ENCODE measurements around the gene ATP6V0A1.
"Not testable (repeated sequence)": the region's sequence is repeated elsewhere in the genome, so short reads cannot be mapped to it uniquely, and the experiment has no call there.

The ATP6V0A1 gene

DNA sequence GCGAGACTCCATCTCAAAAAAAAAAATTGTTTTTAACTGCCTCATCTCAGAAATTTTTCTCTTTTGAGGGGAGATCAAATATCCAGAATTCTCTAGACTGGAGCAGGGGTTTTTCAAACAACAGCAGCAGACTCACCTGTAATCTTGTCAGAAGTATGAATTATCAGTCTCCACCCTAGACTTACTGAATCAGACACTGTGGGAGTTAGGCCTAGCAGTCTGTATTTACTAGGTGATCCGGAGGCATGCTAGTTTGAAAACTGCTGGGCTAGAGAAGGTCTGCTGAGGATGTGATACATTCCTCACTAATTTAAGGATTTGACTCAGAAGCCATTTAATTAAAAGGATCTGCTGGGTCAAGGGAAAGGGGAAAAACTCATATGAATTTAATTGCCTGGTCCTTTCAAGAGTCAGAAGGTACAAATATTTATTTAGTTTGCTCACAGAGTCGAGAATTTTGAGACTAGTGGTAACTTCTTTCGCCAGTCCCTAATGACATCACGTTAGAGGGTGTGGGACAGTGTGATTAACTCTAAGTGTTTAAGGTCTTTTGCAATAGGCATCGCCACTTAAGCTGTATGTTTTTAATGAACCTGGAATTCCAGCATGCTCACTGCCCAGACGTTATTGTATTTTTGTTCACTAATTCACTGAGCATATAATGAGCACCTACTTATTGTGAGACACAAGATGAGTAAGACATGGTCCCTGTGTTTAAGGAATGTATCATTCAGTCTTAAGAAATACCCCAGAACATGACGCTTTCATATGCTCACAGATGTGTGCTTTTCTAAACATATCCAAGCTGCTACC, 14.2 kb downstream of the ATP6V0A1 start:
- no peak overlapping the region for H3K4me3 ChIP-seq (ENCODE audit: low read depth, low read length)
- no peak for DNase-seq (ENCODE audit: low read depth)
- TF ChIP-seq, protein P1, sequence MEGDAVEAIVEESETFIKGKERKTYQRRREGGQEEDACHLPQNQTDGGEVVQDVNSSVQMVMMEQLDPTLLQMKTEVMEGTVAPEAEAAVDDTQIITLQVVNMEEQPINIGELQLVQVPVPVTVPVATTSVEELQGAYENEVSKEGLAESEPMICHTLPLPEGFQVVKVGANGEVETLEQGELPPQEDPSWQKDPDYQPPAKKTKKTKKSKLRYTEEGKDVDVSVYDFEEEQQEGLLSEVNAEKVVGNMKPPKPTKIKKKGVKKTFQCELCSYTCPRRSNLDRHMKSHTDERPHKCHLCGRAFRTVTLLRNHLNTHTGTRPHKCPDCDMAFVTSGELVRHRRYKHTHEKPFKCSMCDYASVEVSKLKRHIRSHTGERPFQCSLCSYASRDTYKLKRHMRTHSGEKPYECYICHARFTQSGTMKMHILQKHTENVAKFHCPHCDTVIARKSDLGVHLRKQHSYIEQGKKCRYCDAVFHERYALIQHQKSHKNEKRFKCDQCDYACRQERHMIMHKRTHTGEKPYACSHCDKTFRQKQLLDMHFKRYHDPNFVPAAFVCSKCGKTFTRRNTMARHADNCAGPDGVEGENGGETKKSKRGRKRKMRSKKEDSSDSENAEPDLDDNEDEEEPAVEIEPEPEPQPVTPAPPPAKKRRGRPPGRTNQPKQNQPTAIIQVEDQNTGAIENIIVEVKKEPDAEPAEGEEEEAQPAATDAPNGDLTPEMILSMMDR (IDR thresholded peaks at IDR 0.05; ENCODE audit: insufficient read depth, low read depth, low read length, missing control alignments): no peak

DNA sequence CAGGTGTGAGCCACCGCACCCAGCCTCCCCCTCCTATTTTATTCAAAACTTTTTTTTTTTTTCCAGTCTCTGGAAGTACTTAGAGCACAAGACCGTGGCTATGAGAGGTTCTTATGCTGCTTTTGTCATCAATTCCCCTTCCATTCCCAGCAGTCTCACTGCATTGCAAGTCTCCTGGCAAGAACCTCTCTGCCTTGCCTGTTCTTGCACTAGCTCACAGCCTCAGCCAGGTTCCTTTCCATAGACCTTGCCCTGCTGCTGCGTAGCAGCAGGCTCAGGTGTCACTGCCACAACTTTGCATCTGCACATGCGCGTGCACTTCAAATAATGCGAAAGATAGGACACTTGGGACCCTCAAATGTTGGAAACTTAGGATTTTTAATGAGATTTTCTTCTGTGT, 15.6 kb downstream of the ATP6V0A1 start:
- DNase-seq (ENCODE audit: low read depth): no peak
- H3K4me3 ChIP-seq (ENCODE audit: low read depth, low read length): no peak overlapping the region
- TF ChIP-seq, protein P1 (IDR thresholded peaks at IDR 0.05; ENCODE audit: insufficient read depth, low read depth, low read length, missing control alignments): no peak

DNA sequence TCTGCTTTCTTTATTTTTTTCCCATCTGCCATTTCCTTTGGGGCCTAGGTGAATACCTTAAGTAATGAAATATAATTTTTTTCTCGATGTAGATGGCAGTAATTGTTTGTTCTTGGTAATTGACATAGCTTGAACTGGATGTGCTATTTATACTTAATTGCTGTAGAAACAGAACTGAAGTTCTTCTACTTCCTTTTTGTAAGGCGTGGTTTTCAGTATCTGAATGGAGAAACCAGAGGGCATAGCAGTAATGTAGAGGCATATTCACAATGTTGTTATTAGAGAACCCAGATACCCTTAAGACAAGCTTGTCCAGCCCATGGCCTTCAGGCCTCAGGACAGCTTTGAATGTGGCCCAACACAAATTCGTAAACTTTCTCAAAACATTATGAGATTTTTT, 16.4 kb downstream of the ATP6V0A1 start:
- TF ChIP-seq, protein P1 (IDR thresholded peaks at IDR 0.05; ENCODE audit: insufficient read depth, low read depth, low read length, missing control alignments): no peak
- peak; percentile 7 for DNase-seq (ENCODE audit: low read depth)
- no peak overlapping the region for H3K4me3 ChIP-seq (ENCODE audit: low read depth, low read length)

DNA sequence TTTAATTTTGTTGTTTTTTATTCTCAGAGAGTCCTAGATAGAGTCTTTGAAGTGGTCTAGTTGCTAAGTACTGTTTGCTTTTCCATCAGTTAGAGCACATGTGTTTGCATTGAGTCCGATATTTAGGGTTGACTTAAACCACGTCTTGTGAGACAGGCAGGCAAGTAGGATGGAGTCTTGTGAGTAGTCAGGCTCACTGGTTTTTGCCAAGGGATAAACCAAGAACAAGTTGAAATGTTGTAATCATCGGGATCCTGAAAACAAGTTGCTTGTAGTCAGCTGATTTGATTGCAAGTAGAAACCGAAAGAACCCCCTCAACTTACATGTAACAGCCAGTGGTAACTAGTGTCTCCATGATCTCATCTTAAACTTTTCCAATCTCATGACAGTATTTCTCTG, 17.2 kb downstream of the ATP6V0A1 start:
- no peak for DNase-seq (ENCODE audit: low read depth)
- H3K4me3 ChIP-seq (ENCODE audit: low read depth, low read length): no peak overlapping the region
- TF ChIP-seq, protein P1 (IDR thresholded peaks at IDR 0.05; ENCODE audit: insufficient read depth, low read depth, low read length, missing control alignments): no peak

DNA sequence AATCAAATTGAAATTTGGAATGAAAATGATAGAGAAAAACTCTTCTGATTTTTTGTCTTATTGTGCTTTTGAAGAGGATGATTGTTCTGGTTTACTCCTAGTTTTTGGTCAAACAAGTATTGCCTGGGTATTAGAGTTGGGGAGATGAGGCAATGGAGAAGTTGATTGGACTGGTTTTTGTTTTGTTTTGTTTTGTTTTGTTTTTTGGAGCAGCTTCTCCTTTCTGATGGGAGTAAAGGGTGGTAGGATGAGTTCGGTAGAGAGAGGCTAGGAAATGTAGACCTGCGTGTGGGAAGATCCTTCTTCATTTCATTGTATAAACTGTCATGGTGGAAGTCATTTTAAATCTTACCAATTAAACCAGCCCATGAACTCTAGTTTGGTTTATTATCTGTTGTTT, 17.7 kb downstream of the ATP6V0A1 start:
- no peak for DNase-seq (ENCODE audit: low read depth)
- TF ChIP-seq, protein P1 (IDR thresholded peaks at IDR 0.05; ENCODE audit: insufficient read depth, low read depth, low read length, missing control alignments): no peak
- no peak overlapping the region for H3K4me3 ChIP-seq (ENCODE audit: low read depth, low read length)

DNA sequence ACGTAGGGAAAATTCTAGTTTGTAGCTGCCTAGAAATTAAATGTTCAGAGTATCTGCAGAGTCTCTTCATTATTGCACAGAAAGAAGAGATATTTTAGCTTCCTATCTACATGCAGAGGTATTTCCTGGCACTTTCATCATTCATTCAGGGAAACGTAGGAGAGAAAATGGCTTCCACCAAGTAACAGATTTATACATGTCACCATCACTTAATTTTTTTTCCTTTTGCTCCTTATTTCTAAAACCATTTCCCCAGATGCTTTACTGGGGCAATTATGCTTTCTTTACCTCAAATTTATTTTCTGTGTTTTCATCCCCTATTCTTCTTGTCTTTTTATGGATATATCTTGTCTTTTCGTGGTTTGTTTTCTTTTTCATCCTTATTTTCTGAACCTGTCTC, 18.5 kb downstream of the ATP6V0A1 start:
- H3K4me3 ChIP-seq (ENCODE audit: low read depth, low read length): no peak overlapping the region
- TF ChIP-seq, protein P1 (IDR thresholded peaks at IDR 0.05; ENCODE audit: insufficient read depth, low read depth, low read length, missing control alignments): no peak
- DNase-seq (ENCODE audit: low read depth): no peak

DNA sequence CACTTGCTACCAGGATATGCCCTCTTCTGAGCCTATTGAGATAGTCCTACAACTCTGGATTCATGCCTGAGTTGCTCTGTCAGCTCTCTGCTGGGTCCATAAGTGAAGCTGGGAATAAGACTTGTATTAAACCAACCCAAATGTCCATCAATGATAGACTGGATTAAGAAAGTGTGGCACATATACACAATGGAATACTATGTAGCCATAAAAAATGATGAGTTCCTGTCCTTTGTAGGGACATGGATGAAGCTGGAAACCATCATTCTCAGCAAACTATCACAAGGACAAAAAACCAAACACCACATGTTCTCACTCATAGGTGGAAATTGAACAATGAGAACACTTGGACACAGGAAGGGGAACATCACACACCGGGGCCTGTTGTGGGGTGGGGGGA, 19.1 kb downstream of the ATP6V0A1 start:
- not testable (repeated sequence) for DNase-seq (ENCODE audit: low read depth); H3K4me3 ChIP-seq (ENCODE audit: low read depth, low read length)

All from GM12865 (cell line).